Measurements from ENCODE around the gene OSCP1. TPM values are rescaled to one million over a fixed set of nuclear protein-coding genes. Genes with fewer than 3 reads are reported as not detected.

Gene OSCP1
- total and polyA plus RNA-seq, 2 donors (not counting 3 experiments of a cell fraction or from before 2014, with no cell fraction given) = 4.6 to 8.3 TPM

GRCh38 chr1:36385410-36386264 lies 64.6 kb downstream of the OSCP1 start, which contains the start of gene STK40:
Gene STK40, minus strand, starts transcription at chr1:36385924. Its CDS starts 24,592 bp downstream, at chr1:36361332.
- peak; percentile 99 for DNase-seq (ENCODE audit: low read depth, low spot score)
- peak within 1 kb of the TSS; percentile 97 for H3K27ac ChIP-seq (ENCODE audit: insufficient read depth, low read depth, low read length)
- TF ChIP-seq GATA2 (IDR thresholded peaks at IDR 0.05; ENCODE audit: insufficient read depth, insufficient read length, low read depth, low read length) (peak; percentile 95), POLR2AphosphoS5 (IDR thresholded peaks at IDR 0.05; ENCODE audit: insufficient read depth, low read depth, low read length) (peak; percentile 69), EZH2 (IDR thresholded peaks at IDR 0.05; ENCODE audit: borderline replicate concordance, low read depth, low read length, severe bottlenecking) (no peak), FOS (IDR thresholded peaks at IDR 0.05; ENCODE audit: borderline replicate concordance, insufficient read depth, low read length) (no peak), MAX (IDR thresholded peaks at IDR 0.05; ENCODE audit: insufficient read depth, insufficient read length) (no peak), MYC (IDR thresholded peaks at IDR 0.05; ENCODE audit: low read depth, low read length) (no peak), POLR2A (IDR thresholded peaks at IDR 0.05; ENCODE audit: low read depth, low read length) (no peak)
- peak within 1 kb of the TSS; percentile 24 for H2AFZ ChIP-seq (ENCODE audit: low read depth, low read length)
- H3K79me2 ChIP-seq (ENCODE audit: control insufficient read depth, insufficient read depth, low read length) = peaks cover 46% of the 10 kb centered on the region
- H4K20me1 ChIP-seq (replicated peaks; ENCODE audit: control insufficient read depth, extremely low read depth, insufficient read depth, low read length) = no peaks in the 10 kb centered on the region
- peak within 1 kb of the TSS; percentile 80 to 90 (median 83) for H3K4me3 ChIP-seq (replicated peaks in 1 of 3; ENCODE audit: insufficient read depth in 1 of 3, low read depth in 1 of 3, low read length in 3 of 3)
- H3K9me1 ChIP-seq (replicated peaks; ENCODE audit: control insufficient read depth, extremely low read depth, insufficient read depth, low read length) = no peaks in the 10 kb centered on the region
- BruUV-seq (replicated peaks) = no TSS peak
- POLR2A ChIA-PET = interaction anchor here (0.7 to 1.7 kb wide), 9 partner anchors 8 to 44 kb away, joined by 3 to 12 read pairs (median 5); partner anchors contain the start of gene LSM10
- no peaks in the 10 kb centered on the region for H3K9me3 ChIP-seq (replicated peaks; ENCODE audit: control insufficient read depth, insufficient read depth, low read length)
- H3K27me3 ChIP-seq (ENCODE audit: control insufficient read depth in 2 of 2, insufficient read depth in 2 of 2, low read length in 2 of 2) = no peaks in the 10 kb centered on the region
- H3K4me1 ChIP-seq (ENCODE audit: control insufficient read depth, extremely low read depth, insufficient read depth, low read length) = peaks cover 24% of the 10 kb centered on the region
- intact Hi-C loops (cut with micrococcal nuclease) (loop anchor here (1.0 to 5.0 kb wide), 7 partner anchors 12 to 1092 kb away; partner anchors contain the start of genes EVA1B, LSM10 and TRAPPC3), dilution Hi-C loops (cut with MboI; ENCODE audit: extremely low pct_ligation_motif_present, low sequenced_read_pairs) (no loop called here)
- FAIRE-seq = no peak
- H3K9ac ChIP-seq (replicated peaks; ENCODE audit: extremely low read depth, insufficient read depth, low read length) = peak within 1 kb of the TSS; percentile 94
- peak within 1 kb of the TSS; percentile 89 for H3K4me2 ChIP-seq (ENCODE audit: insufficient read depth, low read length)
- H3K36me3 ChIP-seq (ENCODE audit: control insufficient read depth in 2 of 2, extremely low read depth in 1 of 2, insufficient read depth in 2 of 2, low read length in 2 of 2) = no peaks in the 10 kb centered on the region
- CTCF ChIA-PET = interaction anchor here (1.0 to 4.7 kb wide), 12 partner anchors 11 to 289 kb away, joined by 3 to 55 read pairs (median 4); partner anchors contain the start of genes EVA1B, LSM10 and THRAP3

Measured in endothelial cell of umbilical vein (primary cell).